Ascending aorta (tissue), 2 donors: ENCODE measurements around the gene DNM1. TPM values are rescaled to one million over a fixed set of nuclear protein-coding genes. Genes with fewer than 3 reads are reported as not detected.

Experiments
- DNase-seq, 2 donors: peaks; one replicate each; pipeline ENCODE4 v3.0.0-alpha.2; 2019; ENCODE audit warnings: low spot score in 2 of 2
- H3K27ac ChIP-seq, 2 donors: fragments of 200-600 bp; sonication (generic); one replicate each; pipeline ENCODE4 v1.5.1; 2016 to 2017; ENCODE audit warnings: mild to moderate bottlenecking in 1 of 2
- H3K27me3 ChIP-seq: fragments of 200-600 bp; sonication (generic); one replicate; pipeline ENCODE4 v1.5.1; 2017
- H3K36me3 ChIP-seq, 2 donors: fragments of 200-600 bp; sonication (generic); one replicate each; pipeline ENCODE4 v1.5.1; 2016
- H3K4me1 ChIP-seq, 2 donors: fragments of 200-600 bp; sonication (generic); one replicate each; pipeline ENCODE4 v1.5.1; 2016 to 2017; ENCODE audit warnings: mild to moderate bottlenecking in 1 of 2
- H3K4me3 ChIP-seq, 2 donors: fragments of 200-600 bp; sonication (generic); one replicate each; pipeline ENCODE4 v1.5.1; 2016 to 2017; ENCODE audit warnings: mild to moderate bottlenecking in 1 of 2
- H3K9me3 ChIP-seq, 2 donors: fragments of 200-600 bp; sonication (generic); one replicate each; pipeline ENCODE4 v1.5.1; 2016
- CTCF ChIP-seq, 3 experiments: fragments of 200-600 bp in 2 of 3; fragments of 450-650 bp in 1 of 3; sonication (generic) in 2 of 3; IDR thresholded peaks; one replicate each; pipeline ENCODE4 v1.5.1; 2016 to 2019; ENCODE audit warnings: antibody characterized with exemption in 3 of 3, mild to moderate bottlenecking in 1 of 3, moderate library complexity in 1 of 3
- intact Hi-C: fragments of 100-400 bp; cut with DNase I; formaldehyde crosslinking; loops from one replicate; pipeline ENCODE4 v1.15.1; 2023
- total RNA-seq: library from RNA; depleted of rRNA; stranded (reverse); fragments of >200 nt; gene quantifications from one replicate; pipeline ENCODE4 v1.1.0, GENCODE V29; 2016

The DNM1 gene
- total RNA-seq, 1 donor from 2014 or later, result 31.9 TPM

- TF ChIP-seq CTCF (IDR thresholded peaks at IDR 0.05), result no peak
- DNase-seq, result no peak
- H3K9me3 ChIP-seq, result no peaks in the 10 kb centered on the region
- H3K4me3 ChIP-seq, result no peak overlapping the region
- H3K27me3 ChIP-seq, result no peaks in the 10 kb centered on the region
- H3K27ac ChIP-seq, result no peak overlapping the region
- H3K36me3 ChIP-seq, result peaks cover 50 to 58% of the 10 kb centered on the region in 2 donors
- intact Hi-C loops, result no loop called here
- peaks cover 0 to 18% of the 10 kb centered on the region in 2 donors for H3K4me1 ChIP-seq
Measured at GRCh38 chr9:128164307-128164885, 38.8 kb upstream of the DNM1 start.

GRCh38 chr9:128166169-128166568, 37.0 kb upstream of the DNM1 start:
- Histone ChIP-seq H3K27me3 (no peaks in the 10 kb centered on the region), H3K36me3 (peaks cover 61 to 74% of the 10 kb centered on the region in 2 donors), H3K4me1 (peaks cover 0 to 12% of the 10 kb centered on the region in 2 donors), H3K9me3 (no peaks in the 10 kb centered on the region), H3K27ac (no peak overlapping the region), H3K4me3 (no peak overlapping the region)
- no peak for TF ChIP-seq CTCF (IDR thresholded peaks at IDR 0.05)
- intact Hi-C loops, result no loop called here
- no peak for DNase-seq

- no peak overlapping the region for H3K27ac ChIP-seq
- H3K36me3 ChIP-seq, result peaks cover 61 to 74% of the 10 kb centered on the region in 2 donors
- no peaks in the 10 kb centered on the region for H3K9me3 ChIP-seq
- H3K4me3 ChIP-seq, result no peak overlapping the region
- intact Hi-C loops, result no loop called here
- DNase-seq, result no peak
- H3K27me3 ChIP-seq, result no peaks in the 10 kb centered on the region
- peaks cover 0 to 3% of the 10 kb centered on the region in 2 donors for H3K4me1 ChIP-seq
- no peak for TF ChIP-seq CTCF (IDR thresholded peaks at IDR 0.05)
Measured at GRCh38 chr9:128167209-128167608, 36.0 kb upstream of the DNM1 start.

- H3K36me3 ChIP-seq, result peaks cover 60 to 69% of the 10 kb centered on the region in 2 donors
- no peaks in the 10 kb centered on the region for H3K27me3 ChIP-seq
- no peak for DNase-seq
- H3K4me3 ChIP-seq, result no peak overlapping the region
- no peaks in the 10 kb centered on the region for H3K9me3 ChIP-seq
- H3K4me1 ChIP-seq, result no peaks in the 10 kb centered on the region
- no peak for TF ChIP-seq CTCF (IDR thresholded peaks at IDR 0.05)
- H3K27ac ChIP-seq, result no peak overlapping the region
- intact Hi-C loops, result no loop called here
Measured at GRCh38 chr9:128168731-128169308, 34.4 kb upstream of the DNM1 start.

- Histone ChIP-seq H3K27ac (no peak overlapping the region), H3K36me3 (peaks cover 61 to 69% of the 10 kb centered on the region in 2 donors), H3K4me1 (no peaks in the 10 kb centered on the region), H3K9me3 (no peaks in the 10 kb centered on the region), H3K4me3 (no peak overlapping the region), H3K27me3 (no peaks in the 10 kb centered on the region)
- TF ChIP-seq CTCF (IDR thresholded peaks at IDR 0.05), result no peak
- intact Hi-C loops, result no loop called here
- DNase-seq, result no peak
Measured at GRCh38 chr9:128169492-128169891, 33.7 kb upstream of the DNM1 start.
